Left renal pelvis (tissue), 4 donors: Measurements from ENCODE around the gene QRFP. TPM values are rescaled to one million over a fixed set of nuclear protein-coding genes. Genes with fewer than 3 reads are reported as not detected.

Source experiments
- DNase-seq, 4 donors: peaks; one replicate each; pipeline ENCODE4 v3.0.0-alpha.2; 2013; ENCODE audit warnings: low read depth in 4 of 4, low spot score in 3 of 4
- polyA plus RNA-seq, 4 donors: library from polyadenylated mRNA; unstranded; fragments of 120-200 nt; gene quantifications; one replicate each; pipeline ENCODE4 v1.2.1, GENCODE V29; 2013; ENCODE audit not compliant: insufficient read length in 4 of 4

The QRFP gene
- polyA plus RNA-seq, 4 donors = 0.37 to 0.61 (median 0.59) TPM

DNA sequence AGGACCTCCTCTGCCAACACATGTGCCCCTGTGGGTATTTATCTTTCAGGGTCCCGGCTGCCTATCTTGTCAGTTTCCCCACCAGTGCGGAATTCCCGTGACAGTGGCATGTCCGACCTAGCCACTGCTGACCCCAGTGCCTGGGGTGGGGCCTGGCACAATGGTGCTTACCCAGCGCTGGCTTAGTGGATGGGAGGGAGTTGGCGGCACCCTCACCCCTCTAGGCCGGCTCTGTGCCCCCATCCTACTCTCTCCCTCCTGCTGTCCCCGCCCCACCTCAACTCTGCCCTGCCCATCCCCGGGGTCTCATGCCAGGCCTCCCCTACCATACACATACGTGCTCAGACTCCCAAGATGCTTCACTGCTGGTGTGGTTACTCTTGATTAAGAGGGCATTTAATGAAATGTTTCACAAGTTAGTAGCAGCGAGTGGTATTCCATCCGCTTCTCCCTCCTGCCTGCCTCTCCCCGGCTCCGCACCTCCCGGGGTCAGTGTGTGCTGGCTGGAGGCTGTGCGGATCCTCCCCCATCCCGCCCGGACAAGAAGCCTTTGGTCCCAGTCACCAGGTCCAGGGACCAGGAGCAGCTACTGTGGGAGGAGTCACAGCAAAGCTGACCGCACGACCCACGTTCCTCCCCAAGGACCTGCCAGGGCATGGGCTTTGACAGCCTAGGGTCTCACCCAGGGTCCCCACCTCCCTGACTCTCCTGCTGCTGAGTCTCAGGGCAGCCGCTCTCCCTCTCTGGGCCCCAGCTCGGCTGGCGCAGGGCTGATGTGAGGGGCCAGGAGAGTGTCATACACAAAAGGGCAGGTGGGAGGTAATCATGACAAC lies 9.5 kb upstream of the QRFP start:
- DNase-seq = no peak

DNA sequence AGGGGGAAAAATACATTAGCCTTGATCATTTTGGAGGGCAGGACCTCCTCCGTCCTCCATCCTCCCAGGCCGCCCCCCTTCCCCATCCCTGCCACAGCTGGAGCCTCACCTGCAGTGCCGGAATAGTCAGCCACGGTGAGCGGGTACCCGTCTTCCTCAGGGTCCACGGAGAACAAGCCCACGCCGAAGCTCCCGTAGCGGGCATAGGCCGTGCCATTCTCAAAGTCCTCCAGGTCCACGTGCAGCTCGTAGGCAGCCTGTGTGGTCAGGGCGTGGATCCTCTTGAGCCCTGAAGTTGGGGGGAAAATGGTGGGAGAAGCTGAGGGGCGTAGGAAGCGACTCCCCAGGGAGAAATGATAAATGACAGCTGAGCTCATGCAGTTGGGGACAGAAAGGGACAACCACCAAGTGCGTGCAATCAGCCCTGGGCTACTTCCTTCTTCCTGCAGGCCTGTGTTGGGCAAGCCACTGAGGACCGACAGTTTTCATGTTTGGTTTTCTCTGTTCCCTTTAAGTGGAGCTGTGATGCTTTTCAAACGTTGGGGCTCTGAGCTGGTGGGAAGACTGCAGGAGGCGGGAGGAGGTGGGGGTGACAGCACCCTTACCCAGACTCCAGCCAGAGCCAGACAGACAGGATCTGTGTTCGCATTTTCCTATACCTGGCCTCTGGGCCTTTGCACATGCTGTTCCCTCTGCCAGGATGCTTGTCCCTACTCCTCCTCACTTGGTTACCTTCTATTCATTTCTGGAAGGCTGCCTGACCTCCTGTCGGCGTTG lies 8.7 kb upstream of the QRFP start:
- no peak for DNase-seq

DNA sequence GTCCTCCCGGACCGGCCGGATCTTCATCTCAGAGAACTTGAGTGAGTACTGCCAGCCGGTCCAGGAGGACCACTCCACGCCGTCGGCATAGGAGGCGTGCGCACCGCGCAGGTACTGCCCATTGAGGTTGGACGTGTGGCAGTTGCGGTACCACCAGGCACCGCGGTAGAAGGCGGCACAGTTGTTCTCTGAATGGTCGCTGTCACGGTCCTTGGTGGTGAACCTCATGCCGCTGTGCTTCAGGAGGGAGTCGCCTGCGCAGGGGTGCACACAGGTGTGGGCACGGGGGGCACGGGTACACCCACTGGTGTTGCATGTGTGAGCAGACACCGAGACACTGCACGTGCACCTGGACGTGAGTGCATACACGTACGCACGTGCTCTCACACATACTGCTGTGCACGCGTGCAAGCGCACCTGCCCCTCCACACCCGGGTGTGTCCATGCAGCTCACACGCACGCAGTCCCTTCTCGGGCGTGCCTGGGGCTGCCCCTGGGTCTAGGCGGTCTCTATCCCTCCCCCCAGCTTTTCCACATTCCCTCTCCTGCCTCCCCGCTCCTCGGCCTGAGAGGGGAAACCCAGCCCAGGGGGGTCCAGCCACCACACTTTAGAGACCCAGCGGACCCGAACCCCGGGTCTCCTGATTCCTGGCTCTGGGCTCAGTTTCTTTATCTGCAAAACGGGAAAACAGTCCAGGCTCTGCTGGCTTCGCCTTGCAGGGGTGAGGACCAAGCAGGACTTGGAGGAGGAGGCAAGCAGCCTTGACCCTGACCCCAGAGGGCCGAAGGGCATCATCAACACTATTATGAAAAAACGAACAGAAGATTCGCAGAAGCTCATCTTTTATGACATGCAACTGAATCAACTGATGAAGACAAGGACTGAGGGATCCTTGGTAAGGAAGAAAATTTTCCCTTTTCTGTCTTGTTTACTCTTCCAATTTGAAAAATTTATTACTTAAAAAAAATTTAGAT lies 7.7 kb upstream of the QRFP start:
- no peak for DNase-seq

DNA sequence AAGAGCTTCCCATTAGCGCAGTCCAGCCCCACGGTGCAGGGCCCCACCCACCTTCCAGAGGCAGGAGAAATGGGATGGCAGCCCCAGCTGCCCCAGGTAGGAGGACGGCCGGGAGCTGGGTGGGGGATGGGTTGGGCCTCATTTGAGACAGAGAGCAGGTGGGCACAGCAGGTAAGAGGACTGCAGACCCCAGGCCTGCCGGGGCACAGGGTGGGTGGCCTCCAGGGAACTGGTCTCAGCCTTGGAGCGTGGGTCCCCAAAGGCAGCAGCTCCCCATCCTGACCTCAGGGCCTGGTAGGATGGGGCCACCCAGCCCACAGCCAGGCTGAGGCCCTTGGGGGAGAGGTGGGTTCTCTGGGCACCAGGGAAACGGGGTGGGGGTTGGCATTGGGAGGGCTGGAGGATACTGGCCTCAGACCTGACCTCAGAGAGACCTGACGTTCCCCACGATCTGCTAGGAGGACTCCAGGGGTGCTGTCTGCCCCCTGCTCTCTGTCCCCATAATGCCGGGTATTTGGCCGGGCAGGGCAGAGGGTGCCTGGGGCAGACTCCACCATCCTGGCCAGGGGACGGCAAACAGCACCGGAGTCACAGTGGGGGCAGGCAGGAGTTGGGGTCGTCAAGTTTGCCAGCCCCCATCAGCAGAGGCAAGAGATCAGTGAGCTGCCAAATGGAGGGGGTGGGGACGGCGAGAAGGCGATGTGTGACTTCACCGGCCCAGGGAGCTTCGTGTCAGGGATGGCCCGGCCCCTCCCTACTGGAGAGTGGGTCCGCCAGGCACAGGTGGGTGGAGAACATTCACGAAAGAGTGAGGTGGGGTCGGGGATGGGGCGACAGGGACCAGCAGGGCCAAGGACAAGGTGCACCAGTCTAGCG lies 6.8 kb upstream of the QRFP start:
- DNase-seq = no peak

DNA sequence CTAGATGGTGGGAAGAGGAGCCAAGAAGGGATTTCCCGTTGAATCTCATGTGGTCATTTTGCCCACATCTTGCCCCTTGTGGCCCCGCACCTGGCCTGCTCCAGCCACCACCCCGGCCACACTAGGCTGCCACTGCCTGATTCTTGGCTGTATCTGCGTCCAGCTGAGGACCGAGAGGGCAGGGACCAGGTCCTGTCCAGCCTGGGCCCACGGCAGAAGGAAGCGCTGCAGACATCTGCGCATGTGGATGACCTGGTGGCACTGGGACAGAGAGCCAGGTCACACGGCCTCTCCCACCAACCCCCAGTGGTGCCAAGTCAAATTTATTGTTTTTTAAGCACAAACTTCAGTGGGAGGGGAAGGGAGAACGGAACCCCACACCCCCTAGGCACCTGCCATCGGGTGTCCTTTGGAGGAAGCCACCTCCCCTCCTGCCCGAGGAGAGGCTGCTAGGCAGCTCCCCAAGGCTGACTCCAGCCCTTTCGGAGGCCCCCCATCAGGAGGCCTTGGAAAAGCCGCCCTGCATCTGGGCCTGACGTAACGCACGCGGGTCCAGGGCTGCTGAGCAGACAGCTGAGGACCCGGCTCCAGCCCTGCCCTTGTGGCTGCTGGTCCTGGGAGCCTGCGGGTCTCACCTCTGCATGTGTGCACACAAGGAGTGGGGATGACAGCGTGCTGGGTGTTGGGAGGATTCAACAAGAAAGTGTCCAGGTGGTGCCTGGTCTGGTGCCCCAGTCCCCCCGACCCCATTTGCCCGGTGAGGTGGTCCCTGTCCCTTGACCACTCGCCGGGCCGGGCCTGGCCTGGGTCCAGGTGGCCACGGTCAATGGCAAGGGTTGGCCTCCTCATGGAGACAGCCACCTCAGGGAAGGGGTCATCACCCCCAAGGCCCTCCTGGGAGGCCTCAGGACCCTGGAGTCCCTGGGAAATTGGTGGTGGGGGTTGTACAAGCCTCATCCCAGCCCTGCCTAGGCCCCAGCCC lies 5.9 kb upstream of the QRFP start:
- DNase-seq = no peak

DNA sequence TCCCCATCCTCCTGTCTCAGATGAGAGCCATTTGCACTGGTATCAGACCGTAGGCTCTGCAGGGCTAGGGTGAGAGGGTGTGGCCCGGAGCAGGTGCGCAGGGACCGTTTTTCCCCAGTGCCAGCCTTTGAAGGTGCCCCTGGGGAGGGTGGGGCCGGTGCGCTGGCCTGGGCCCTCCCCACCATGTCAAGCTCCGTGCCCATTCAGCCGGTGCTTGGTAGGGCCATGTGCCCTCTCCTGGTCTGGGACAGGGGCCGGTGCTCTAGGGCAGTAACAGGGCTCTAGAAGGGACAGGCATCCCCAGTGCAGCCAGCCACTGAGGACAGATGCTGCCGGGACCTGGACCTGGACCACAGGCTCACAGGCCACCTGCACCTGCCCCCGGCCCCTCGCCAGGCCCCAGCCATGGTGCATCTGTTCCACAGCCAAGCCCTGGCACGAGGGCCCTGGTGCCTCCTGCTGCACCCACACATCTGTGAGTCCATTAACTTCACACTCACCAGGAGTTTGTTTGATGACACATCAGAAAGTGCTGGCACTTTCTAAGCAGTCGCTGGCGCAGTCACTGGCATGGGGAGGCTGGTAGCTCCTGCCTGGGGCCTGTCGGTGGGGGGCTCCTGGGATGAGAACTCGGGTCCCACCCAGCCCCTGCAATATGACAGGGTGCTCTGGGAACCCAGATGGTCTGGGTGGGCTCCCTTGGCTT lies 5.0 kb upstream of the QRFP start:
- DNase-seq = no peak

DNA sequence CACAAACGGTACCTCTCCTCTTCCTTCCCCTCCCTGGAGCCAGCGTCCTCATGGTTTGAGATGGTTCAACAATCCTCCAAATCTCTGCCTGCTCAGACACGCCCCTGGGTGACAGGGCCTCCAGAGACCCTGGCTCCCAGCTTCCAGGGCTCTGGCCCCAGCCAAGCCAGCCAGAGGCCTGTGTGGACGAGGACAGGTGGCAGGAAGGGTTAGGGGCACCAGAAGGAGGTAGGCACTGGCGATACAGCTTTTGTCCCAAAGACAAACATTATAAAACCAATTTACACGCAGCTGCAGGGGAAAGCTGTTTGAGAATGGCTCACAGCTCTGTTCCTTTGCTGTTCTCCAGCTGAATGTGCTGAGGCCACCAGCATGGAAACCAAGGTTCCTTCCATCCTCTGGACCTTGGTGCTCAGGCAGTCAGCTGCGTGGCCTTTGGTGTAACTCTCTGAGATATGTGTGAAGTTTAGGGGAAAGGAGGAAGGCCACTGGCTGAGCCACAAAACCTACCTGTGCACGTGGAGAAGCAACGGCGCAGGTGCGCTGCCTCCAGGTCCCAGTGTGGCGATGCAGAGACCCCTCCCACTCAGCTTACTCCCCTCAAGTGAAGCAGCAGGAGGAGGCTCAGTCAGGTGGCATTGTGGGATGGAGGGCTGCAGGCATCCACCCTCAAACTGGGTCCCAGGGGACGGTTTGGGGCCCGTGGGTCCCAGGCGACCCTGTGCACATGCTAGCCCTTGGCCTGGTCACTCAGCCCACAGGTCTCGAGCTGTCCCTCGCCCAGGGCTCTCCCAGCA lies 4.3 kb upstream of the QRFP start:
- DNase-seq = no peak

DNA sequence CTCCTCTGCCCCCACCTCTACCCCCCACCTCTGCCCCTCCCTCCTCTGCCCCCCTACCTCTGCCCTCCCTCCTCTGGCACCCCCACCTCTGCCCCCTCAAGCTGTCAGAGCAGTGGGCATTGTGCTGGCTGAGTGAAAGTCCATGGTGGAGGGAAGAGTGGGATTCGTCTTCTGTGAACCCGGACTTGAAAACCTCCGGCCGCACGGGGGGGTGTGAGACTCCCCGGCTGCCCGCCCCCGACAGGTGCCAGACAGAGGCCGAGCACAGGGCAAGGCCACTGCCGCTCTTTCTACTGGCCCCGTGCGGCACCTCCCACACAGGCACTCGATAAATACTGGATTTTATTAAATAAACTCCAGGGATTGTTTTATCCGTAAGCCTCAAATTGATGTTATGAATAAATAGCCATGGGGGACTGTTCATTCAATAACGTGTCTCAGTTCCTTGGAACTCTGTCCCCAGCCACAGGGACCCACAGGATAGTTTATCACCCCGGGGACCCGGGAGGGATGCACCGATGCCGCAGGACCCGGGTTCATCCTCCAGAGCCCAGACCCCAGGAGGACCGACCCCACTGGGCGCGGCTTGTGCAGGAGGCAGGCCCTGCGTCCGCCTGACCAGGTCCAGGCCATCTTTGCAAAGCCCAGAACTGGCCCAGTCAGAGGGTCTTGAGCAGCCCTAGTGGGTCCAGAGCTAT lies 2.6 kb upstream of the QRFP start:
- DNase-seq = no peak

DNA sequence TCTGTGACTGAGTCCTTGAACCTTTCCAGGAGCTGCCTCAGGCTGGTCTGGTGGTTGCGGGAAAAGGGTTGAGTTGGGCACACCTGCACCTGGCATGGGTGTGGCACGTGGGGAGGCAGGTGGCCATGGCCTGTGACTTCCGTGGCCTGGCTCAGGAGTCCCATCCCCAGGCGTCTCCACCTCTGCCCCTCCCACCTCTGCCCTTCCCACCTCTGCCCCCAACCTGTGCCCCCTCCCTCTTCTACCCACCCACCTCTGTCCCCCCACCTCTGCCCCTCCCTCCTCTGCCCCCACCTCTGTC lies 1.9 kb upstream of the QRFP start:
- DNase-seq = no peak

DNA sequence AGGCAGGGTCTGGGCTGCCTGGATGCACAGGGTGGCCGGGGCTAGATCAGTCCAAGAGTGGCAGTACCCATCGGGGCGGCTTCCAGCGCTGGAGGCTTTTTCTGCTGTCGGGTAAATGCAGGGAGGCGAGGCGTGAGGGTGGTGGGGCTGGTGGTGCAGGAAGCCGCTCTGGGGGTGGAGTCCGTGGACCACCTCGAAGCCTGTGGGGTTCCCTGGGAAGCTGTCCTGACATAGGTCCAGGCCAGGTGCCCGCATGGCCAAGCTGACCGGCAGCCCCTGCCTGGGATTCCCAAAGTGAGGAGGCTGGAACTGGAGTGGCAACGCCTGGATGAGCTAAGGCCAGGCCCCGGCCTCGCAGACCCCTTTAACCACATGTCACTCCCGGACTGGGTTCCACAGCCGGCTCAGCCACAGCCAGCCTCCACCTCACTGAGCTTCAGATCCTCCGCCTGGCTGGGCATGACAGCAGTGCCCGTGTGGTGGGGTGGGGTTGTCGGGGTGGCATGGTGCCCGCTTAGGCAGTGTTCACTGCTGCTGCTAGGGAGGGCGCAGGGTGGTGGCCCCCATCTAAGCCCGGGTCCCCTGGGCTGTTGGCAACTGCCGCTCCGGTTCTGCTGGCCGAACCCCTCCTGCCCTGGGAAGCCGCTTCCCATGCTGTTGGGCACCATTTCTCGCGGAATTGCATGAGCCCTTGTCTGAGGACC lies 1.4 kb upstream of the QRFP start:
- DNase-seq = no peak

DNA sequence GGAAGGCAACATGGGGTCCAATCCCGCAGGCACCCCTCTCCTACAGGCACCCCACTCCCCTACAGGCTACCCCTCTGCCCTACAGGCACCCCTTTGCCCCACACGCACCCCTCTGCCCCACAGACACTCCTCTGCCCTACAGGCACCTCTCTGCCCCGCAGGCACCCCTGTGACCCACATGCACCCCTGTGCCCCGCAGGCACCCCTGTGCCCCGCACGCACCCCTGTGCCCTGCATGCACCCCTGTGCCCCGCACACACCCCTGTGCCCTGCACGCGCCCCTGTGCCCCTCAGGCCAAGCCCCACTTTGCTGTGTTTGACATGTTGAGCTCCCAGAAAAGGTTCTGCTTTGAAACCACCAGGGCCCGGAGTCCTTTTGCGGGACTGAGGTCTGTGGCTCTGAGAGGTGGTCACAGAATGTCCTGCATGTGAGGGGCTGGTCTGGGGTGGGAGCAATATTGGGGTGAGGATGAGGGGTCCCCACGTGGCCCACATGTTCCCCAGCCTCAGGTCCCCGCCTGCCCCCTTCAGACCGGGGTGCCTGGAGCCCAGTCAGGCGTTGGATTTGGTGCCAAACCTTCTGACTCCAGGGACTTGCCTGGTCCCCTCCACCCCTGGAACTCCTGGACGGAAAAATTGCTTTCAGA lies 616 bp upstream of the QRFP start:
- no peak for DNase-seq

DNA sequence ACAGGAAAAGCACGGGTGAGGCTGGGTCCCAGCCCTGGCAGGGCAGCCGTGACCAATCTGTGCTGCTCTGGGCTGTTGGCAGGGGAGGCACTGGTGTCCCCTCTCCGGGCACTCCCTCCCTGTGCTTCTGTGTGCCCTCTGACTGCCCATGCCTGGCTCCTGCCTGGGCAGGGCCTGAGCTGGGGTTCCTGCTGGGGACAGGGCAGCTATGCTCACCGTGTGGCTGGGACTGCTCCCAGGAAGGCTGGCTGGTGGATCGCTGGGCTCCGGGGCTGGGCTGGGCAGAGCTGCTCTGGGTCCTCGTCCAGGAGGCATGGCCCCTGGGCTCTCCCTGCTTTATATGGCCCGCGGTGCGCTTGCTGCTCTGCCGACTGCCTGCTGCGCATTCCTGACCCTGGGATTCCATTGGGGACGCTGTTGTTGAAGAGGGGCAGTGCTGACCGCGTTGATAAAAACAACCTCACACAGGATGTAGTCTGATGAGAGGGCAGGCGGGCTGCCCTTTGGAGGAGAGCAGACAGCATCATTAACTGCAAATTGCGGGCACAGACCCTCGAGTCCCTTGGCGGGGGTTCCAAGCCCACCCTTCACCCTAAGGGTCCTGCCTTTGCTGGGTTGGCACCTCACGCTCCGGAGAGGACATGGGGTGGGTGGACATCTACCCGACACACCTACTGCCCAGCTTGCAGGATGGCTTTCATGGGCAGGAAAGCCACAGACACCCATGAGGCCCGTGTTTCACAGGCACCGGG lies 955 bp downstream of the QRFP start:
- DNase-seq = no peak

DNA sequence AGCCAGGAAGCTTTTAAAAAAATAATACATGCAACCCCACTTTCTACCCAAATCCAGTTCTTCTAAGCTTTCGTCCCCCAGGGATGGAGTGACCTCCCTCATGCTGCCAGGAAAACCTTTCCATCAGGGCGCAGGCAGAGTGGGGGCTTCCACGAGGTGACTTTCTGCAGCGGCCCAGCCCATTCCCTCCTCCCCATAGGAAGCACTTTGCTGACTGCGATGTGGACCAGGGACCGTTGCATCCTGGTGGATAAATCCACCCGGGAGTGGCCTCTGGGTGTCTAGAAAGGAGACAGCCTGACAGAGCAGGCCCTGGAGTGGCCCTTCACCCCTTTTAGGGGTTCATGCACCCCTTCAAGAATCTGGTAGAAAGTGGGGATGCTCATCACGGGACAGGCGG lies 1.6 kb downstream of the QRFP start:
- DNase-seq = no peak

DNA sequence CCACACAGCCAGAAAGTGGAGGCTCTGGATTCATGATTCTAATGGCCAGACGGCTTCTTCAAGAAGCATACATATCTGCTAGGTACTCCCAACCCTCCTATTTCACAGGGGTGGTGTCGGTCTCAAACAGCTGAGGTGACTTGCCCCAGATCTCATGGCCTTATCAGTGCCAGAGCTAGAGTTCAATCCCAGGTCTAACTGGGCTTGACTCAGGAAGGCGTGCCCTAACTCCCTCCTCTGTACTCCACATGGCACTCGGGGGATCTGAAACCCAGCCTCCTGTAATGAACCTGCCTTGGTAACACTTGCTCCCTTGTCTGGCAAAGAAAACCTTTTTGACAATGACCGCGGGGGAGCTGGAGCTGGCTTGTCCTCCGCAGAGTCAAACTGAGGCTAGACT lies 2.1 kb downstream of the QRFP start:
- DNase-seq = no peak
